Posterior vena cava (tissue), 2 donors: ENCODE results near the gene HSPA1L. TPM values are rescaled to one million over a fixed set of nuclear protein-coding genes. Genes with fewer than 3 reads are reported as not detected.
A peak's percentile ranks its signal among the peaks of the same experiment; 100 is the strongest.
"Not testable (repeated sequence)": the region's sequence is repeated elsewhere in the genome, so short reads cannot be mapped to it uniquely, and the experiment has no call there.

Source experiments
- DNase-seq: peaks from one replicate; pipeline ENCODE4 v3.0.0-alpha.2; 2020; ENCODE audit warnings: low spot score
- intact Hi-C, 2 donors: fragments of 100-400 bp; cut with DNase I; formaldehyde crosslinking; loops; one replicate each; pipeline versions ENCODE4 v1.14.1 to v1.14.2; 2022 to 2023
- total RNA-seq, 2 donors: library from RNA; stranded (reverse); fragmentation: NEBNext Ultra II Directional; extraction: Animal tissue kit (Norgen Biotek cat#: 25700); gene quantifications; one replicate each; pipeline ENCODE4 v1.2.1, GENCODE V29; 2021
- donor health status: DM: yes; HTN: yes; CAD: no.
- donor health status: DM: yes; HTN: yes; CAD: no.

The HSPA1L gene
- total RNA-seq, 2 donors from 2014 or later = 1.4 to 1.7 TPM

- intact Hi-C loops = loop anchor here (1.0 to 10.0 kb wide), 3 partner anchors 60 to 75 kb away; partner anchors contain the start of genes CLIC1 (in 1 of the 2), DDAH2 (in 1 of the 2), LY6G6C (in 1 of the 2) and MPIG6B (in 1 of the 2)
- no peak for DNase-seq
Measured at GRCh38 chr6:31794866-31795615, 20.0 kb downstream of the HSPA1L start.

GRCh38 chr6:31794294-31794865 is 20.7 kb downstream of the HSPA1L start:
- no peak for DNase-seq
- intact Hi-C loops = loop anchor here (1.0 to 10.0 kb wide), 3 partner anchors 60 to 76 kb away; partner anchors contain the start of genes CLIC1 (in 1 of the 2), DDAH2 (in 1 of the 2), LY6G6C (in 1 of the 2) and MPIG6B (in 1 of the 2)

GRCh38 chr6:31793927-31794245 is 21.2 kb downstream of the HSPA1L start:
- not testable (repeated sequence) for DNase-seq
- intact Hi-C loops = loop anchor here (1.0 to 10.0 kb wide), 3 partner anchors 59 to 76 kb away; partner anchors contain the start of genes CLIC1 (in 1 of the 2), DDAH2 (in 1 of the 2), LY6G6C (in 1 of the 2) and MPIG6B (in 1 of the 2)

- intact Hi-C loops = loop anchor here (10.0 kb wide), 2 partner anchors 58 to 68 kb away; partner anchors contain the start of genes CLIC1 (in 1 of the 2), DDAH2 (in 1 of the 2), LY6G6C (in 1 of the 2) and MPIG6B (in 1 of the 2)
- DNase-seq = no peak
Measured at GRCh38 chr6:31792761-31793171, 22.3 kb downstream of the HSPA1L start.

- intact Hi-C loops = loop anchor here (10.0 kb wide), 2 partner anchors 57 to 67 kb away; partner anchors contain the start of genes CLIC1 (in 1 of the 2), DDAH2 (in 1 of the 2), LY6G6C (in 1 of the 2) and MPIG6B (in 1 of the 2)
- DNase-seq = no peak
Measured at GRCh38 chr6:31792090-31792374, 23.1 kb downstream of the HSPA1L start.

- intact Hi-C loops = loop anchor here (10.0 kb wide), 2 partner anchors 57 to 67 kb away; partner anchors contain the start of genes CLIC1 (in 1 of the 2), DDAH2 (in 1 of the 2), LY6G6C (in 1 of the 2) and MPIG6B (in 1 of the 2)
- no peak for DNase-seq
Measured at GRCh38 chr6:31791324-31792089, 23.6 kb downstream of the HSPA1L start.

GRCh38 chr6:31785475-31785874 is 29.6 kb downstream of the HSPA1L start:
- intact Hi-C loops = no loop called here
- no peak for DNase-seq

GRCh38 chr6:31784098-31784925 is 30.8 kb downstream of the HSPA1L start:
- no peak for DNase-seq
- intact Hi-C loops = no loop called here

- intact Hi-C loops = no loop called here
- DNase-seq = no peak
Measured at GRCh38 chr6:31782126-31782855, 32.8 kb downstream of the HSPA1L start.

- no peak for DNase-seq
- intact Hi-C loops = no loop called here
Measured at GRCh38 chr6:31781244-31782125, 33.6 kb downstream of the HSPA1L start.

GRCh38 chr6:31780507-31781243 is 34.4 kb downstream of the HSPA1L start:
- intact Hi-C loops = no loop called here
- DNase-seq = no peak

GRCh38 chr6:31779908-31780307 is 35.2 kb downstream of the HSPA1L start:
- DNase-seq = no peak
- intact Hi-C loops = loop anchor here in 1 of 2 donors (10.0 kb wide), 1 partner anchor 1005 kb away; no protein-coding TSS in a partner anchor

GRCh38 chr6:31778999-31779885 is 35.8 kb downstream of the HSPA1L start:
- intact Hi-C loops = loop anchor here in 1 of 2 donors (10.0 kb wide), 1 partner anchor 1006 kb away; no protein-coding TSS in a partner anchor
- peak; percentile 62 for DNase-seq

- intact Hi-C loops = loop anchor here in 1 of 2 donors (10.0 kb wide), 1 partner anchor 1007 kb away; no protein-coding TSS in a partner anchor
- DNase-seq = no peak
Measured at GRCh38 chr6:31778193-31778592, 36.9 kb downstream of the HSPA1L start.

GRCh38 chr6:31777667-31778050 is 37.4 kb downstream of the HSPA1L start:
- no peak for DNase-seq
- intact Hi-C loops = loop anchor here in 1 of 2 donors (10.0 kb wide), 1 partner anchor 1007 kb away; no protein-coding TSS in a partner anchor
